Panc1 (cell line): Measurements from ENCODE around the gene MAN2B1.

ENCODE experiments used
- CTCF ChIP-seq: fragments of 450-650 bp; IDR thresholded peaks from 2 replicates; pipeline ENCODE4 v1.5.1; 2017; ENCODE audit warnings: mild to moderate bottlenecking
- POLR2AphosphoS5 ChIP-seq: IDR thresholded peaks from 2 replicates; pipeline ENCODE4 v1.6.1; 2012; ENCODE audit warnings: mild to moderate bottlenecking, low read depth, low read length, moderate library complexity
- SIN3A ChIP-seq: IDR thresholded peaks from 2 replicates; pipeline ENCODE4 v1.6.1; 2012; ENCODE audit warnings: low read depth, mild to moderate bottlenecking, low read length, moderate library complexity, borderline replicate concordance; ENCODE audit not compliant: insufficient read depth

- TF ChIP-seq CTCF (no peak), POLR2AphosphoS5 (no peak), SIN3A (no peak)
Measured at GRCh38 chr19:12689012-12689411, 22.5 kb upstream of the MAN2B1 start.
